Lower leg skin (tissue), 4 donors: Measurements from ENCODE around the gene ACY1. TPM values are rescaled to one million over a fixed set of nuclear protein-coding genes. Genes with fewer than 3 reads are reported as not detected.

Source experiments
- DNase-seq, 2 donors: peaks; one replicate each; pipeline ENCODE4 v3.0.0-alpha.2; 2019; ENCODE audit warnings: low spot score in 2 of 2
- H3K4me3 ChIP-seq: fragments of 200-600 bp; sonication (generic); 2 replicates; pipeline ENCODE4 v1.5.1; 2017; ENCODE audit warnings: mild to moderate bottlenecking, low read depth; ENCODE audit not compliant: poor library complexity, severe bottlenecking
- POLR2A ChIP-seq, 2 donors: fragments of 450-650 bp; IDR thresholded peaks; one replicate each; pipeline ENCODE4 v1.6.1; 2016 to 2017; ENCODE audit warnings: antibody characterized with exemption in 2 of 2, mild to moderate bottlenecking in 1 of 2, moderate library complexity in 1 of 2
- WGBS, 2 donors: methylation state at CpG; one replicate each; pipeline ENCODE4 v1.1.5; 2018; 5-methylcytosine and 5-hydroxymethylcytosine counted together
- intact Hi-C: fragments of 100-400 bp; cut with DNase I; formaldehyde crosslinking; loops from one replicate; pipeline ENCODE4 v1.15.0; 2023; ENCODE audit warnings: low total_unique reads
- total RNA-seq, 4 donors: library from RNA; depleted of rRNA; stranded (reverse); fragments of >200 nt; gene quantifications; one replicate each; pipeline ENCODE4 v1.1.0, GENCODE V29; 2016
- TF ChIP-seq, protein P1 (sequence below), 3 donors: fragments of 450-650 bp; IDR thresholded peaks; one replicate each; pipeline ENCODE4 v1.5.1; 2016; ENCODE audit warnings: antibody characterized with exemption in 3 of 3, mild to moderate bottlenecking in 3 of 3, moderate library complexity in 2 of 3

The ACY1 gene
- total RNA-seq, 4 donors from 2014 or later, result 16.2 to 44.2 (median 30.5) TPM

- DNase-seq, result no peak
- H3K4me3 ChIP-seq, result no peak overlapping the region
- TF ChIP-seq POLR2A (IDR thresholded peaks at IDR 0.05), result no peak
- TF ChIP-seq, protein P1, sequence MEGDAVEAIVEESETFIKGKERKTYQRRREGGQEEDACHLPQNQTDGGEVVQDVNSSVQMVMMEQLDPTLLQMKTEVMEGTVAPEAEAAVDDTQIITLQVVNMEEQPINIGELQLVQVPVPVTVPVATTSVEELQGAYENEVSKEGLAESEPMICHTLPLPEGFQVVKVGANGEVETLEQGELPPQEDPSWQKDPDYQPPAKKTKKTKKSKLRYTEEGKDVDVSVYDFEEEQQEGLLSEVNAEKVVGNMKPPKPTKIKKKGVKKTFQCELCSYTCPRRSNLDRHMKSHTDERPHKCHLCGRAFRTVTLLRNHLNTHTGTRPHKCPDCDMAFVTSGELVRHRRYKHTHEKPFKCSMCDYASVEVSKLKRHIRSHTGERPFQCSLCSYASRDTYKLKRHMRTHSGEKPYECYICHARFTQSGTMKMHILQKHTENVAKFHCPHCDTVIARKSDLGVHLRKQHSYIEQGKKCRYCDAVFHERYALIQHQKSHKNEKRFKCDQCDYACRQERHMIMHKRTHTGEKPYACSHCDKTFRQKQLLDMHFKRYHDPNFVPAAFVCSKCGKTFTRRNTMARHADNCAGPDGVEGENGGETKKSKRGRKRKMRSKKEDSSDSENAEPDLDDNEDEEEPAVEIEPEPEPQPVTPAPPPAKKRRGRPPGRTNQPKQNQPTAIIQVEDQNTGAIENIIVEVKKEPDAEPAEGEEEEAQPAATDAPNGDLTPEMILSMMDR (IDR thresholded peaks at IDR 0.05), result no peak
- WGBS, 2 donors, result 64 to 70% methylated on average over 4 of the region's 4 CpGs
- intact Hi-C loops, result no loop called here
These were observed 42.7 kb downstream of the ACY1 start for GRCh38 chr3:52026041-52026440.

GRCh38 chr3:52028572-52028971 lies 45.2 kb downstream of the ACY1 start:
- H3K4me3 ChIP-seq, result no peak overlapping the region
- 77 to 80% methylated on average over 11 of the region's 12 CpGs for WGBS, 2 donors
- no peak for DNase-seq
- TF ChIP-seq, protein P1 (IDR thresholded peaks at IDR 0.05), result no peak
- TF ChIP-seq POLR2A (IDR thresholded peaks at IDR 0.05), result no peak
- intact Hi-C loops, result no loop called here

GRCh38 chr3:52029053-52029452 lies 45.7 kb downstream of the ACY1 start:
- intact Hi-C loops, result no loop called here
- H3K4me3 ChIP-seq, result no peak overlapping the region
- TF ChIP-seq, protein P1 (IDR thresholded peaks at IDR 0.05), result no peak
- TF ChIP-seq POLR2A (IDR thresholded peaks at IDR 0.05), result no peak
- 85 to 90% methylated on average over 7 to 9 of the region's 9 CpGs for WGBS, 2 donors
- no peak for DNase-seq

DNA sequence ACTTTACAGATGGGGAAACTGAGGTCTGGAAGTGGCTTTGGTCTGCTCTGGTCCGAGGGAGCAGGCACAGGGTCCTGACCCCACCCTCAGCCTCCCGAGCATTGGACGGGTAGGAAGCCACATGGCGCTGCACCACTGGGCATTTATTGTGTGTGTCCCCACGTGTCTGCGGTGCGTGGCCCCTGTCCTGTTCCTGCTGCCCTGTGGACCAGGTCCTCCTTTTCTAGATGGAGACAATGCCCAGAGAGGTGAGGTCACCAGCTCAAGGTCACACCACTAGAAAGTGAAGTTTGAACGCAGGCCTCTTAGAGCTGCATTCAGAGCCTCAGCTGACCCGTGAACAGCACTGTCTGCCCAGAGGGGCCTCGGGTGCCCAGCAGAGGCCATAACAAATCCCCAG lies 46.2 kb downstream of the ACY1 start:
- 90 to 100% methylated on average over 5 to 10 of the region's 10 CpGs for WGBS, 2 donors
- DNase-seq, result no peak
- TF ChIP-seq POLR2A (IDR thresholded peaks at IDR 0.05), result no peak
- TF ChIP-seq, protein P1 (IDR thresholded peaks at IDR 0.05), result no peak
- intact Hi-C loops, result no loop called here
- H3K4me3 ChIP-seq, result no peak overlapping the region

DNA sequence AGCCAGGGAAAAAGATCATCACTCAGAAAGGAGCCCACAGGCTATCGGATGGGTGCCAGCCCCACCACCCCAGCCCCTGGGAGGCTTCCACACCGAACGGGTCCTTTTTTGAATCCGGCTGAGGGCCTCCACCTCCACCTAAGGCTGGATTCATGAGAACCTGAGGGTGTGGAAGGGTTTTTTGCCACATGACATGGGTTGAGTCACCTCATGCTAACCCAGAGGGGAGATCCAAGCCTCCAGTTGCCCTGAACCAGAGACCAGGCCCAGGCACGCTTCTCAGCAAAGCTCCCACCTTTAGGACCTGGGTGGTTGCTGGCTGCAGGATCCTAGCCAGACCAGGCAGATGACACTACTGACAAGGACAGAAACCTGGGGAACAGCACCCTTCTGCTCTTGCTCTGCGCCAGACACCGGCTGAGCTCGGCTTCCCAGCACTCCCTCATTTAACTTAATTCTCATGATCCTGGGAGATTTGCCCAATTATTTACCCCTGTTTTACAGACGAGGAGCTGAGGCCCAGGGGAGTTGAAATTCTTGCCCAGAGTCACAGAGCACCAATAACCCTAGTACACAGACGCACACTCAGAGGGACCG lies 47.5 kb downstream of the ACY1 start:
- no peak overlapping the region for H3K4me3 ChIP-seq
- TF ChIP-seq POLR2A (IDR thresholded peaks at IDR 0.05), result no peak
- TF ChIP-seq, protein P1 (IDR thresholded peaks at IDR 0.05), result no peak
- WGBS, 2 donors, result 56 to 62% methylated on average over 11 of the region's 11 CpGs
- intact Hi-C loops, result no loop called here
- no peak for DNase-seq

DNA sequence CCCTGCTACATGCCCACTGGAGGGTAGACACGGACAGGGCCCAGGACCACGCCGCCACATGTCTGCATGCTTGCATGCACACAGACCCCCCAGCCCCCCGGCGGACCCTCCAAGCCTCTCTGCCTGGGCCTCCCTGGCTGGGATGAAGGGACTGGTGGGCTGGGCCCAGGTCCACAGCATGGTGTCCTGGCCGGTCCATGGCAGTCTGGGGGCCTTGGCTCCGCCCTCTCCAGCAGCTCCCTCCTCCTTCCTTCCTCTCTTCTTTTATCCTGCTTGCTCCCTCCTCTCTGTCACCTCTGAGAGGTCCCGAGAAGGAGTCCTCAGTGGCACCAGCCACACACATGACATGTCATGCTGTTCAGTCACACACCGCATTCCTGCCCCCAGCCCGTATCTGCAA lies 48.6 kb downstream of the ACY1 start:
- H3K4me3 ChIP-seq, result no peak overlapping the region
- intact Hi-C loops, result no loop called here
- 90 to 94% methylated on average over 10 of the region's 10 CpGs for WGBS, 2 donors
- TF ChIP-seq, protein P1 (IDR thresholded peaks at IDR 0.05), result no peak
- TF ChIP-seq POLR2A (IDR thresholded peaks at IDR 0.05), result no peak
- no peak for DNase-seq
